HepG2 (cell line): ENCODE results near the gene IL36A. TPM values are rescaled to one million over a fixed set of nuclear protein-coding genes. Genes with fewer than 3 reads are reported as not detected.

ENCODE experiments used
- AHR ChIP-seq: IDR thresholded peaks from 2 replicates; pipeline ENCODE4 v1.6.1; 2018; ENCODE audit warnings: missing genetic modification reagents, missing compliant biosample characterization
- BATF2 ChIP-seq: sonication (generic); formaldehyde crosslinking; IDR thresholded peaks from 2 replicates; pipeline ENCODE4 v1.8.0; 2022; ENCODE audit warnings: mild to moderate bottlenecking, missing genetic modification reagents, moderate library complexity
- ETV6 ChIP-seq: sonication (generic); formaldehyde crosslinking; conservative IDR thresholded peaks from 2 replicates; pipeline ENCODE4 v1.4.0; 2020; ENCODE audit warnings: missing genetic modification reagents
- PHF21A ChIP-seq: sonication (generic); formaldehyde crosslinking; IDR thresholded peaks from 2 replicates; pipeline ENCODE4 v1.5.0; 2020; ENCODE audit warnings: mild to moderate bottlenecking, missing genetic modification reagents
- THAP8 ChIP-seq: sonication (generic); formaldehyde crosslinking; IDR thresholded peaks from 2 replicates; pipeline ENCODE4 v1.5.1; 2020; ENCODE audit warnings: missing genetic modification reagents, mild to moderate bottlenecking, borderline replicate concordance
- ZNF256 ChIP-seq: sonication (generic); formaldehyde crosslinking; conservative IDR thresholded peaks from 2 replicates; pipeline ENCODE4 v1.4.0; 2020; ENCODE audit warnings: missing genetic modification reagents
- ZNF558 ChIP-seq: sonication (generic); formaldehyde crosslinking; IDR thresholded peaks from 2 replicates; pipeline ENCODE4 v1.9.0; 2022; ENCODE audit warnings: mild to moderate bottlenecking, missing genetic modification reagents, borderline replicate concordance
- ZNF567 ChIP-seq: sonication (generic); formaldehyde crosslinking; IDR thresholded peaks from 2 replicates; pipeline ENCODE4 v1.8.1; 2023; ENCODE audit warnings: mild to moderate bottlenecking, missing genetic modification reagents, borderline replicate concordance
- ZNF784 ChIP-seq: sonication (generic); formaldehyde crosslinking; IDR thresholded peaks from 2 replicates; pipeline ENCODE4 v1.5.1; 2020; ENCODE audit warnings: missing genetic modification reagents, mild to moderate bottlenecking, borderline replicate concordance
- ZNF879 ChIP-seq: sonication (generic); formaldehyde crosslinking; IDR thresholded peaks from 2 replicates; pipeline ENCODE4 v1.8.1; 2023; ENCODE audit warnings: missing genetic modification reagents
- polyA plus RNA-seq, 8 experiments: library from polyadenylated mRNA; depleted of rRNA in 3 of 8; stranded (reverse) in 7 of 8; unstranded in 1 of 8; fragments of >200 nt; fragmentation: Illumina TruSeq in 4 of 8; extraction: Trizol in 4 of 8; gene quantifications; 2 replicates each; pipeline versions ENCODE4 v1.2.1 to v1.2.3, GENCODE V29; 2011 to 2016; ENCODE audit warnings: low read depth in 4 of 8, missing spikeins in 1 of 8, mixed read lengths in 1 of 8; ENCODE audit not compliant: insufficient read depth in 1 of 8
- total RNA-seq, 5 experiments: library from RNA; depleted of rRNA; stranded (reverse); fragments of >200 nt; fragmentation: Illumina TruSeq; extraction: Trizol; gene quantifications; 2 replicates each; pipeline ENCODE4 v1.2.3, GENCODE V29; 2016; ENCODE audit warnings: low read depth in 1 of 5
- TF ChIP-seq, protein P1 (sequence below): sonication (generic); formaldehyde crosslinking; IDR thresholded peaks from 2 replicates; pipeline ENCODE4 v1.4.0; 2020; ENCODE audit warnings: missing genetic modification reagents
- TF ChIP-seq, protein P2 (sequence below): sonication (generic); formaldehyde crosslinking; IDR thresholded peaks from 2 replicates; pipeline ENCODE4 v1.9.0; 2021; ENCODE audit warnings: missing genetic modification reagents, mild to moderate bottlenecking, borderline replicate concordance

IL36A gene
- total and polyA plus RNA-seq, 2 of the 13 experiments (the other 11 are each of a cell fraction or from before 2014, with no cell fraction given) = not detected

DNA sequence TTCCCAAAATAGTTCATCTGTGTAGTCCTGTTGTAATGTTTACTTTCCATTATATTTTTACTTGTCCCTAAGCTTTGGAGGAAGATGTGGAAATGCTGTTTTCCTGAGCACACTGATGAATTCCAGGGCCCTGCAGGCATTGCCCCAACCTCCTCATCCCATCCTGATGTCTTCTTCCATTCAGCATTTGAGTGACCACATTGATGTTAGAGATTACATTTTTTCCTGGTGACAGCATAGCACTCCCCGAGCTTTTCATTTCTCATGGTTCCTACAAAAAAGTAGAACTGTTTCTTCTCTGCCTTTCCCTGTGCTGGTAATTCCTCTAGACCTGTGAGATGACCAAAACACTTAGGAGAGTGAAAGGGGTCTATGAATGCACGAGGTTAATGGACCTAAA lies 4.8 kb downstream of the IL36A start (continued):
- TF ChIP-seq, protein P1, sequence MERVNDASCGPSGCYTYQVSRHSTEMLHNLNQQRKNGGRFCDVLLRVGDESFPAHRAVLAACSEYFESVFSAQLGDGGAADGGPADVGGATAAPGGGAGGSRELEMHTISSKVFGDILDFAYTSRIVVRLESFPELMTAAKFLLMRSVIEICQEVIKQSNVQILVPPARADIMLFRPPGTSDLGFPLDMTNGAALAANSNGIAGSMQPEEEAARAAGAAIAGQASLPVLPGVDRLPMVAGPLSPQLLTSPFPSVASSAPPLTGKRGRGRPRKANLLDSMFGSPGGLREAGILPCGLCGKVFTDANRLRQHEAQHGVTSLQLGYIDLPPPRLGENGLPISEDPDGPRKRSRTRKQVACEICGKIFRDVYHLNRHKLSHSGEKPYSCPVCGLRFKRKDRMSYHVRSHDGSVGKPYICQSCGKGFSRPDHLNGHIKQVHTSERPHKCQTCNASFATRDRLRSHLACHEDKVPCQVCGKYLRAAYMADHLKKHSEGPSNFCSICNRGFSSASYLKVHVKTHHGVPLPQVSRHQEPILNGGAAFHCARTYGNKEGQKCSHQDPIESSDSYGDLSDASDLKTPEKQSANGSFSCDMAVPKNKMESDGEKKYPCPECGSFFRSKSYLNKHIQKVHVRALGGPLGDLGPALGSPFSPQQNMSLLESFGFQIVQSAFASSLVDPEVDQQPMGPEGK (CRISPR knock-in tag) = no peak
- no peak for TF ChIP-seq AHR (CRISPR knock-in tag)
- TF ChIP-seq BATF2 = no peak
- TF ChIP-seq THAP8 (CRISPR knock-in tag) = no peak
- TF ChIP-seq ZNF567 (CRISPR knock-in tag) = no peak
- no peak for TF ChIP-seq PHF21A
- TF ChIP-seq ZNF558 (CRISPR knock-in tag) = no peak
- no peak for TF ChIP-seq ETV6 (CRISPR knock-in tag)
- TF ChIP-seq ZNF784 = no peak
- TF ChIP-seq ZNF256 = no peak
- TF ChIP-seq, protein P2, sequence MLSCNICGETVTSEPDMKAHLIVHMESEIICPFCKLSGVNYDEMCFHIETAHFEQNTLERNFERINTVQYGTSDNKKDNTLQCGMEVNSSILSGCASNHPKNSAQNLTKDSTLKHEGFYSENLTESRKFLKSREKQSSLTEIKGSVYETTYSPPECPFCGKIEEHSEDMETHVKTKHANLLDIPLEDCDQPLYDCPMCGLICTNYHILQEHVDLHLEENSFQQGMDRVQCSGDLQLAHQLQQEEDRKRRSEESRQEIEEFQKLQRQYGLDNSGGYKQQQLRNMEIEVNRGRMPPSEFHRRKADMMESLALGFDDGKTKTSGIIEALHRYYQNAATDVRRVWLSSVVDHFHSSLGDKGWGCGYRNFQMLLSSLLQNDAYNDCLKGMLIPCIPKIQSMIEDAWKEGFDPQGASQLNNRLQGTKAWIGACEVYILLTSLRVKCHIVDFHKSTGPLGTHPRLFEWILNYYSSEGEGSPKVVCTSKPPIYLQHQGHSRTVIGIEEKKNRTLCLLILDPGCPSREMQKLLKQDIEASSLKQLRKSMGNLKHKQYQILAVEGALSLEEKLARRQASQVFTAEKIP (CRISPR knock-in tag) = no peak
- TF ChIP-seq ZNF879 (CRISPR knock-in tag) = no peak
